Calu3 (cell line): ENCODE measurements around the gene RPTOR. TPM values are rescaled to one million over a fixed set of nuclear protein-coding genes. Genes with fewer than 3 reads are reported as not detected.

ENCODE experiments used
- BruUV-seq: library from RNA; stranded (reverse); fragments of 400-500 nt; replicated peaks from 2 replicates; lab custom pipeline; 2021; lab: Mats Ljungman, UMichigan
- CTCF ChIA-PET: fragments of 300-600 bp; sonication (Branson Sonifier 250); formaldehyde crosslinking; loops from one replicate; lab custom pipeline; 2022; ENCODE audit warnings: antibody characterized with exemption; lab: Charles Lee
- DNase-seq: peaks from one replicate; pipeline ENCODE4 v3.0.0; 2022
- H3K27ac Mint-ChIP-seq: one replicate; pipeline ENCODE4 v1.8.0; 2022; ENCODE audit warnings: mixed read lengths; ENCODE audit not compliant: unreplicated experiment
- H3K27me3 Mint-ChIP-seq: one replicate; pipeline ENCODE4 v1.8.0; 2022; ENCODE audit warnings: mixed read lengths; ENCODE audit not compliant: unreplicated experiment
- H3K36me3 Mint-ChIP-seq: one replicate; pipeline ENCODE4 v1.8.0; 2022; ENCODE audit warnings: mild to moderate bottlenecking, moderate library complexity, mixed read lengths; ENCODE audit not compliant: insufficient read depth, unreplicated experiment
- H3K4me1 Mint-ChIP-seq: one replicate; pipeline ENCODE4 v1.8.0; 2022; ENCODE audit warnings: mild to moderate bottlenecking, low read depth, mixed read lengths; ENCODE audit not compliant: unreplicated experiment
- H3K4me3 Mint-ChIP-seq: one replicate; pipeline ENCODE4 v1.8.0; 2022; ENCODE audit warnings: mild to moderate bottlenecking, low read depth, moderate library complexity, mixed read lengths; ENCODE audit not compliant: unreplicated experiment
- H3K9me3 Mint-ChIP-seq: one replicate; pipeline ENCODE4 v1.8.0; 2022; ENCODE audit warnings: low read depth, mixed read lengths; ENCODE audit not compliant: unreplicated experiment
- intact Hi-C: fragments of 100-400 bp; cut with micrococcal nuclease; formaldehyde crosslinking; loops from one replicate; pipeline ENCODE4 v1.10.0; 2022; ENCODE audit not compliant: unreplicated experiment
- total RNA-seq: library from RNA; stranded (reverse); gene quantifications from 2 replicates; pipeline ENCODE4 v1.2.3, GENCODE V29; 2022
- TF ChIP-seq, protein P1 (sequence below): fragments of 200-600 bp; IDR thresholded peaks from one replicate; pipeline ENCODE4 v1.8.0; 2022; ENCODE audit warnings: antibody characterized with exemption; ENCODE audit not compliant: unreplicated experiment

RPTOR gene
- total RNA-seq, 1 experiment from 2014 or later: 41.8 TPM

DNA sequence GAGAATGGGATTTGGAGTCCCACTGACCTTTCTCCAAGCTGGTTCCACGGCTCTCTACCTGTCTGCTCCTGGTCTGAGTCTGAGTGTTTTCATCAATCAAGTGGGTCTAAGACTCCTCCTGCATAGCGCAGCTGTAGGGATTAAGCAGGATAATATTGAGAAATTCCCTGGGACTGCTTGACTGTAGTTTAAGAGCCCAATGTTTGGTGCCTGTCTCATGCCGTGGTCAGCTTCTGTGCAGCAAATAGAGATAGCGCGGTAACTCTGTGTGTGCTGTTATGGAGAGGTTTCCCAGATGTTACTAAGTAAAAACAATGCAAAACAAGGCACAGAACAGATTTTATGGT lies 21.4 kb downstream of the RPTOR start:
- H3K36me3 Mint-ChIP-seq: no peaks in the 10 kb centered on the region
- no peak overlapping the region for H3K27ac Mint-ChIP-seq
- TF ChIP-seq, protein P1, sequence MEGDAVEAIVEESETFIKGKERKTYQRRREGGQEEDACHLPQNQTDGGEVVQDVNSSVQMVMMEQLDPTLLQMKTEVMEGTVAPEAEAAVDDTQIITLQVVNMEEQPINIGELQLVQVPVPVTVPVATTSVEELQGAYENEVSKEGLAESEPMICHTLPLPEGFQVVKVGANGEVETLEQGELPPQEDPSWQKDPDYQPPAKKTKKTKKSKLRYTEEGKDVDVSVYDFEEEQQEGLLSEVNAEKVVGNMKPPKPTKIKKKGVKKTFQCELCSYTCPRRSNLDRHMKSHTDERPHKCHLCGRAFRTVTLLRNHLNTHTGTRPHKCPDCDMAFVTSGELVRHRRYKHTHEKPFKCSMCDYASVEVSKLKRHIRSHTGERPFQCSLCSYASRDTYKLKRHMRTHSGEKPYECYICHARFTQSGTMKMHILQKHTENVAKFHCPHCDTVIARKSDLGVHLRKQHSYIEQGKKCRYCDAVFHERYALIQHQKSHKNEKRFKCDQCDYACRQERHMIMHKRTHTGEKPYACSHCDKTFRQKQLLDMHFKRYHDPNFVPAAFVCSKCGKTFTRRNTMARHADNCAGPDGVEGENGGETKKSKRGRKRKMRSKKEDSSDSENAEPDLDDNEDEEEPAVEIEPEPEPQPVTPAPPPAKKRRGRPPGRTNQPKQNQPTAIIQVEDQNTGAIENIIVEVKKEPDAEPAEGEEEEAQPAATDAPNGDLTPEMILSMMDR: no peak
- no peaks in the 10 kb centered on the region for H3K27me3 Mint-ChIP-seq
- CTCF ChIA-PET: no interaction called here
- H3K9me3 Mint-ChIP-seq: no peaks in the 10 kb centered on the region
- intact Hi-C loops: no loop called here
- BruUV-seq: no TSS peak
- peaks cover 9% of the 10 kb centered on the region for H3K4me1 Mint-ChIP-seq
- no peak for DNase-seq
- H3K4me3 Mint-ChIP-seq: no peak overlapping the region

DNA sequence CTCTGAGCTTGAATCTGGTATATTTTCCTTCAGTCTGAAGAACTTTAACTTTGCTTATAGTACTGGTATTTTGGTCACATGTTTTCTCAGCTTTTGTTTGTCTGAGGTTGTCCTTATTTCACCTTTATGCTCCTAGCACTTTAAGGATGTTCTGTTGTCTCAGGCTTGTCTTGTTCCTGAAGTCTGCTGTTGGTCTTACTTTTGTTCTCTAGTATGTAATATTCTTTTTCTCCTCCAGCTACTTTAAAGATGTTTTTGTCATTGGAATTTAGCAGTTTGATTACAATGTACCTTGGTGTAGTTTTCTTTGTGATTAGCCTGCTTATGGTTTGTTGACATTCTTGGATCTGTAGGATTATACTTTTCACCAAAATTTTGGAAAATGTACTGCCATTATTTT lies 23.6 kb downstream of the RPTOR start:
- CTCF ChIA-PET: interaction anchor here (1.2 kb wide), 1 partner anchor 65 kb away, joined by 3 read pairs; no protein-coding TSS in a partner anchor

DNA sequence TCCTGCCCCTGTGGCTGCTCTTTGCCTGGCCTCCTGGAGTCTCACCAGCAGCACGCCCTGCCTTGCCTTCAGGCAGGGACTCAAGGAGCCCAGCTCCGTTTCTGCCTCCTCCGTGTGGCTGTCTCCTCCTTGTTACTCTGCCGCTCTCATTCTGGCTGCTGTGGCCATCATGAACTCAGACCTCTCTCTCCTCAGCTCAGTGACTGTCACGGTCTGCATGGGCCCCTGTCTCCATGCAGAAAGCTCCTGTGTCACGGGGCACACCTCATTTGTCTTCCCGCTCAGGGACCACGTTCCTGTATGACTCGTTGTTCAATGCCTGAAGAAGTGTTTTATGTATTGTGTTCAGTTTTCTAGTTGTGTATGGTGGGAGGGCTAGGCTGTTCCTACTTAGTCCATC lies 25.3 kb downstream of the RPTOR start:
- intact Hi-C loops: no loop called here
- no peaks in the 10 kb centered on the region for H3K27me3 Mint-ChIP-seq
- BruUV-seq: no TSS peak
- H3K9me3 Mint-ChIP-seq: no peaks in the 10 kb centered on the region
- peaks cover 7% of the 10 kb centered on the region for H3K4me1 Mint-ChIP-seq
- TF ChIP-seq, protein P1: no peak
- no peak overlapping the region for H3K4me3 Mint-ChIP-seq
- H3K36me3 Mint-ChIP-seq: no peaks in the 10 kb centered on the region
- CTCF ChIA-PET: no interaction called here
- no peak for DNase-seq
- no peak overlapping the region for H3K27ac Mint-ChIP-seq

More for the DNA sequence above, 23.6 kb downstream of the RPTOR start:
- H3K36me3 Mint-ChIP-seq: no peaks in the 10 kb centered on the region
- no peaks in the 10 kb centered on the region for H3K9me3 Mint-ChIP-seq
- H3K27me3 Mint-ChIP-seq: no peaks in the 10 kb centered on the region
- no TSS peak for BruUV-seq
- H3K4me1 Mint-ChIP-seq: peaks cover 9% of the 10 kb centered on the region
- TF ChIP-seq, protein P1: no peak
- H3K4me3 Mint-ChIP-seq: no peak overlapping the region
- intact Hi-C loops: no loop called here
- no peak overlapping the region for H3K27ac Mint-ChIP-seq
- no peak for DNase-seq

DNA sequence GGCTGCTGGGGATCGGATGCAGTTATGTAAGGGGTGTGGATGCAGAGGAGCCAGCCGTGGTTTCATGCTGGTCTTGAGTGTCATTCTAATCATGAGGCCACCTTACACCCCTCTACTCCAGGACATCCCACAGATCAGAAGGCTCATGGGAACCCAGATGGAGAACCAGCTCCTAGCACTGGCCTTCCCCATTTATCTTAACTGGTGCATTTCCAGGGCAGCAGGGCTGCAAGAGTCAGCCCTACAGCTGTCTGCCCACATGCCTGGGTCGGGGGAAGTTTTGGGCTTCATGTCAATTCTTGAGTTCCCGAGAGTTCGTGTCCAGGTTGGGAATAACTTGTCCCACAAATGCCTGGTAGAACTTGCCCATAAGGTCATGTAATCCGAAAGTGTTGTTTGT lies 29.1 kb downstream of the RPTOR start:
- Mint-ChIP-seq H3K27ac (no peak overlapping the region), H3K4me3 (no peak overlapping the region), H3K27me3 (no peaks in the 10 kb centered on the region), H3K9me3 (no peaks in the 10 kb centered on the region), H3K4me1 (peaks cover 10% of the 10 kb centered on the region), H3K36me3 (no peaks in the 10 kb centered on the region)
- intact Hi-C loops: loop anchor here (2.0 kb wide), 1 partner anchor 147 kb away; no protein-coding TSS in a partner anchor
- no peak for DNase-seq
- CTCF ChIA-PET: interaction anchor here (0.6 to 1.1 kb wide), 3 partner anchors 74 to 147 kb away, joined by 3 to 5 read pairs (median 4); no protein-coding TSS in a partner anchor
- no TSS peak for BruUV-seq
- TF ChIP-seq, protein P1: no peak
